Tibial artery (tissue), 4 donors: ENCODE measurements around the gene HGFAC.

Experiments
- DNase-seq, 2 donors: peaks; one replicate each; pipeline ENCODE4 v3.0.0-alpha.2; 2019
- H3K27ac ChIP-seq, 2 donors: fragments of 200-600 bp; sonication (generic) in 1 of 2; 1 replicate in 1 of 2; 2 replicates in 1 of 2; pipeline ENCODE4 v1.5.1; 2018 to 2019; ENCODE audit warnings: mild to moderate bottlenecking in 1 of 2
- H3K27me3 ChIP-seq, 2 donors: fragments of 200-600 bp; sonication (generic) in 1 of 2; one replicate each; pipeline versions ENCODE4 v1.5.1 to v1.6.0; 2016 to 2019
- H3K36me3 ChIP-seq, 3 donors: fragments of 200-600 bp; sonication (generic) in 2 of 3; one replicate each; pipeline ENCODE4 v1.5.1; 2016 to 2019; ENCODE audit warnings: mild to moderate bottlenecking in 2 of 3
- H3K4me1 ChIP-seq, 4 donors: fragments of 200-600 bp; sonication (generic) in 2 of 4; 1 replicate in 3 of 4; 2 replicates in 1 of 4; pipeline ENCODE4 v1.5.1; 2016 to 2019
- H3K4me3 ChIP-seq, 2 donors: fragments of 200-600 bp; sonication (generic) in 1 of 2; 1 replicate in 1 of 2; 2 replicates in 1 of 2; pipeline ENCODE4 v1.5.1; 2018 to 2019; ENCODE audit warnings: mild to moderate bottlenecking in 2 of 2
- H3K9me3 ChIP-seq, 3 donors: fragments of 200-600 bp; sonication (generic) in 1 of 3; one replicate each; pipeline ENCODE4 v1.5.1; 2016 to 2019
- intact Hi-C: fragments of 100-400 bp; cut with DNase I; formaldehyde crosslinking; loops from one replicate; pipeline ENCODE4 v1.15.0; 2023; ENCODE audit warnings: low total_unique reads
- TF ChIP-seq, protein P1 (sequence below), 2 experiments: fragments of 200-600 bp in 1 of 2; fragments of 450-650 bp in 1 of 2; IDR thresholded peaks; one replicate each; pipeline ENCODE4 v1.5.1; 2017 to 2019; ENCODE audit warnings: antibody characterized with exemption in 2 of 2, mild to moderate bottlenecking in 1 of 2, moderate library complexity in 1 of 2

Gene HGFAC

DNA sequence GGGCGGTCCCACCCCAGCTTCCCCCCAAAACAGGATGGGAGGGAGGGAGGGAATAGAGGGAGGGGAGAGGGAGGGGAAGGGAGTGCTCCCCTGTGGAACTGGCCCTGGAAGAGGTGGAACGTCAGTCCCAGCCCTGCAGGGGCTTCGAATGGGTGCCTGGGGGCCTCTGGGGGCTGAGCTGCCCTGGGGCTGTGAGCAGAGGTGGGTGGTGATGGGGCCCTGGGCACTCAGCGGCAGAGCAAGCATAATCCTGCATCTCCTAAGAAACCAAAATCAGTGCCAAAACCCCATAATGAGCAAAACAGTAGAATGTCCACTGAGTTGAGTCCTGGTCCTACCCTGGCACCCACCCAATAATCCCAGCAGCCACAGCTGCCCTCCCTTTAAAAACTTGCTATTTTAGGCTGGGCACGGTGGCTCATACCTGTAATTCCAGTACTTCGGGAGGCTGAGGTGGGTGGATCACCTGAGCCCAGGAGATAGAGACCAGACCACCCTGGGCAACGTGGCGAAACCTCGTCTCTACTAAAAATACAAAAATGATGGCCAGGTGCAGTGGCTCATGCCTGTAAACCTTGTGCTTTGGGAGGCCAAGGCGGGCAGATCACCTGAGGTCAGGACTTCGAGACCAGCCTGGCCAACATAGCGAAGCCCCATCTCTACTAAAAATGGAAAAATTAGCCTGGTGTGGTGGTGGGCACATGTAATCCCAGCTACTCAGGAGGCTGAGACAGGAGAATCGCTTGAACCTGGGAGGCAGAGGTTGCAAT, 32.4 kb downstream of the HGFAC start:
- intact Hi-C loops: no loop called here
- Histone ChIP-seq H3K27me3 (peaks cover 0 to 6% of the 10 kb centered on the region in 2 donors), H3K36me3 (no peaks in the 10 kb centered on the region), H3K9me3 (no peaks in the 10 kb centered on the region), H3K27ac (no peak overlapping the region), H3K4me3 (no peak overlapping the region), H3K4me1 (no peaks in the 10 kb centered on the region)
- DNase-seq: peak in 1 of 2 donors; percentile 40
- TF ChIP-seq, protein P1, sequence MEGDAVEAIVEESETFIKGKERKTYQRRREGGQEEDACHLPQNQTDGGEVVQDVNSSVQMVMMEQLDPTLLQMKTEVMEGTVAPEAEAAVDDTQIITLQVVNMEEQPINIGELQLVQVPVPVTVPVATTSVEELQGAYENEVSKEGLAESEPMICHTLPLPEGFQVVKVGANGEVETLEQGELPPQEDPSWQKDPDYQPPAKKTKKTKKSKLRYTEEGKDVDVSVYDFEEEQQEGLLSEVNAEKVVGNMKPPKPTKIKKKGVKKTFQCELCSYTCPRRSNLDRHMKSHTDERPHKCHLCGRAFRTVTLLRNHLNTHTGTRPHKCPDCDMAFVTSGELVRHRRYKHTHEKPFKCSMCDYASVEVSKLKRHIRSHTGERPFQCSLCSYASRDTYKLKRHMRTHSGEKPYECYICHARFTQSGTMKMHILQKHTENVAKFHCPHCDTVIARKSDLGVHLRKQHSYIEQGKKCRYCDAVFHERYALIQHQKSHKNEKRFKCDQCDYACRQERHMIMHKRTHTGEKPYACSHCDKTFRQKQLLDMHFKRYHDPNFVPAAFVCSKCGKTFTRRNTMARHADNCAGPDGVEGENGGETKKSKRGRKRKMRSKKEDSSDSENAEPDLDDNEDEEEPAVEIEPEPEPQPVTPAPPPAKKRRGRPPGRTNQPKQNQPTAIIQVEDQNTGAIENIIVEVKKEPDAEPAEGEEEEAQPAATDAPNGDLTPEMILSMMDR (IDR thresholded peaks at IDR 0.05): no peak

DNA sequence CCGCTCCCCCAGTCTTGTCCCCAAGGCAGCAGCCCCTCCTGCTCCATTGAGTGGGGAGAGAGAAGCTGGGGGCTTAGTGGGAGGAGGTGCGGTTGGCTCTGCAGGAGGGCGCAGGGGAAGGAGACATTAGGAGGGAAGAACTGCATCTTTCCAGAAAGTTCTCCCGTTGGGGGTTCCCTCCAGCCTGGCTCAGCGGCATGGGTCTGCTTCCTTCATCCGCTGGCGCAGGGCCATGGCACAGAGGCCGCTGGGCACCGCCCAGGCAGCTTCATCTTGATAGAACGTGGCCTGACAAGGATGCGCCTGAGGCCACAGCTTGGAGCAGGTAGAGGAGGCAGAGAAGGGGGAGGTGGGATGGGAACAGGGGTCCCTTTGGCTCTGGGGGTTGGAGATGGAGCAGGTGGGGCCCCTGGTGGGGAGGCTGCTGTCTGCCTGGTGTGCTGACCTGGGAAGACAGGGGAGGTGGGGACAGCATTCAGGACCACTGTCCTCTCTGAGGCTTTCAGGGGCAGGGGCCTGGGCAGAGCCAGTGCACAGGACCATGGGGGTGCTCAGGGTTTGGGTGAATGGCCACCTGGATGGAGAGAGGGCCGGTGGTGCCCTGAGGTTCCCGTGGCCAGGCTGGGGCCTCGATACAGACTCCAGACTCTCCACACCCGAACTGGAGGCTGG, 33.4 kb downstream of the HGFAC start:
- Histone ChIP-seq H3K9me3 (no peaks in the 10 kb centered on the region), H3K27ac (no peak overlapping the region), H3K27me3 (peaks cover 0 to 6% of the 10 kb centered on the region in 2 donors), H3K4me3 (no peak overlapping the region), H3K36me3 (no peaks in the 10 kb centered on the region), H3K4me1 (peaks cover 0 to under 1% (median under 1%) of the 10 kb centered on the region in 4 donors)
- DNase-seq: peak in 1 of 2 donors; percentile 57
- TF ChIP-seq, protein P1 (IDR thresholded peaks at IDR 0.05): no peak
- intact Hi-C loops: no loop called here

DNA sequence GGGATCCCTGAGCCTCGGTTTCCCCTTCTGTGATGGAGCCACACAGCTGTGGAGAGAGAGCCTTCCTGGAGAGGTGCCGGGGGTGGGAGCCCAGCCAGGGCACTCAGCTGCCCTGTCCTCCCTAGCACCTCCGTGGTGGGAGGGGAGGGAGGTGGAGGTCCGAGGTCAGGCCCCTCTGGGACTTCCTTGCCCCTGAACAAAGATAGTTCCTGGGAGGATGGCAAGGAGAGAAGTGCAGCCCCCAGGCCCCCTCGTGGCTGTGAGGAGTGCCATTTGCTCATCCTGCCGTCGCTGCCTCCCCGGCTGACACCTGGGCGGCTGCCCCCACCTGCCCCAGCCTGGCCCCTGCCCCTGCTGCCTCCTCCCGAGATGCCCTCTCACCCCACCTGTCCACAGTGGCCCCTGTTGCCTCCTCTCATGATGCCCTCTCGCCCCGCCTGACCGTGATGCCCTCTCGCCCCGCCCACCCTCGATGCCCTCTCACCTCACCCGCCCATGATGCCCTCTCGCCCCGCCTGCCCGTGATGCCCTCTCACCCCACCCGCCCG, 34.0 kb downstream of the HGFAC start:
- DNase-seq: no peak
- Histone ChIP-seq H3K36me3 (no peaks in the 10 kb centered on the region), H3K27ac (no peak overlapping the region), H3K4me3 (no peak overlapping the region), H3K27me3 (peaks cover 0 to 6% of the 10 kb centered on the region in 2 donors), H3K9me3 (no peaks in the 10 kb centered on the region), H3K4me1 (peaks cover 0 to 7% (median 3%) of the 10 kb centered on the region in 4 donors)
- intact Hi-C loops: no loop called here
- TF ChIP-seq, protein P1 (IDR thresholded peaks at IDR 0.05): no peak

DNA sequence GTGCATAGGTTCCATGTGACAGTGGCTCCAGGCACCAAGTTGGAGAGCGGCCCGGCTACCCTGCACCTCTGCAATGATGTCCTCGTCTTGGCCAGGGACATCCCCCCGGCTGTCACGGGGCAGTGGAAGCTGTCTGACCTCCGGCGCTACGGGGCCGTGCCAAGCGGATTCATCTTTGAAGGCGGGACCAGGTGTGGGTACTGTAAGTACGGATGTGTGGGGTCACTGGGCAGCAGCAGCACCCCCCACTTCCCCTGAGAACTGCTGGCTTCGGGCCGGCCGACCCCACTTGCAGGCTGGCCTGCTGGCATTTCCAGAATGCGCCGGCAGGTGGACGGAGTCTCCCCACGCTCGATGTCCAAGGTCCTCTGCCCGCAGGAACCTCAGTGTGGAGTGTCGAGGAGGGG, 34.6 kb downstream of the HGFAC start:
- Histone ChIP-seq H3K27me3 (peaks cover 0 to 6% of the 10 kb centered on the region in 2 donors), H3K4me3 (no peak overlapping the region), H3K27ac (no peak overlapping the region), H3K36me3 (no peaks in the 10 kb centered on the region), H3K9me3 (no peaks in the 10 kb centered on the region), H3K4me1 (peaks cover 0 to 12% (median 5%) of the 10 kb centered on the region in 4 donors)
- TF ChIP-seq, protein P1 (IDR thresholded peaks at IDR 0.05): no peak
- no peak for DNase-seq
- intact Hi-C loops: no loop called here

GRCh38 chr4:3476936-3477749, 35.4 kb downstream of the HGFAC start:
- Histone ChIP-seq H3K4me1 (peaks cover 0 to 13% (median 5%) of the 10 kb centered on the region in 4 donors), H3K36me3 (no peaks in the 10 kb centered on the region), H3K27ac (no peak overlapping the region), H3K9me3 (no peaks in the 10 kb centered on the region), H3K27me3 (peaks cover 0 to 6% of the 10 kb centered on the region in 2 donors), H3K4me3 (no peak overlapping the region)
- DNase-seq: no peak
- intact Hi-C loops: no loop called here
- TF ChIP-seq, protein P1 (IDR thresholded peaks at IDR 0.05): no peak
